SK-N-SH (cell line): Measurements from ENCODE around the gene CDAN1.

Experiments
- EP300 ChIP-seq, 2 experiments: IDR thresholded peaks; 2 replicates each; pipeline versions ENCODE4 v1.4.0 to v1.6.1; 2012; ENCODE audit warnings: borderline replicate concordance in 1 of 2, low read depth in 1 of 2, low read length in 1 of 2
- EZH2phosphoT487 ChIP-seq: fragments of 200-600 bp; sonication (generic); IDR thresholded peaks from 2 replicates; pipeline ENCODE4 v1.6.1; 2017; ENCODE audit warnings: low read depth, mixed run types, mild to moderate bottlenecking, antibody characterized with exemption, moderate library complexity, borderline replicate concordance
- FOXM1 ChIP-seq: IDR thresholded peaks from 2 replicates; pipeline ENCODE4 v1.4.0; 2012; ENCODE audit warnings: low read depth, mild to moderate bottlenecking
- JUND ChIP-seq: IDR thresholded peaks from 2 replicates; pipeline ENCODE4 v1.4.0; 2012
- MAX ChIP-seq: IDR thresholded peaks from 2 replicates; pipeline ENCODE4 v1.4.0; 2012; ENCODE audit warnings: low read depth
- MXI1 ChIP-seq: IDR thresholded peaks from 2 replicates; pipeline ENCODE4 v1.6.1; 2012; ENCODE audit warnings: mild to moderate bottlenecking, low read depth, low read length, improper control_type of control experiment
- POLR2AphosphoS5 ChIP-seq: IDR thresholded peaks from 2 replicates; pipeline ENCODE4 v1.6.1; 2012; ENCODE audit warnings: low read depth, low read length
- RAD21 ChIP-seq: IDR thresholded peaks from 2 replicates; pipeline ENCODE4 v1.6.1; 2012; ENCODE audit warnings: mild to moderate bottlenecking, low read length
- RCOR1 ChIP-seq: fragments of 150-350 bp; IDR thresholded peaks from 2 replicates; pipeline ENCODE4 v1.6.1; 2017; ENCODE audit warnings: antibody characterized with exemption, low read length
- REST ChIP-seq: IDR thresholded peaks from 2 replicates; pipeline ENCODE4 v1.6.1; 2012; ENCODE audit warnings: mild to moderate bottlenecking, low read depth, low read length, moderate library complexity
- RFX5 ChIP-seq: IDR thresholded peaks from 2 replicates; pipeline ENCODE4 v1.6.1; 2012; ENCODE audit warnings: mild to moderate bottlenecking, improper control_type of control experiment, low read length
- SMC3 ChIP-seq: IDR thresholded peaks from 2 replicates; pipeline ENCODE4 v1.6.1; 2012; ENCODE audit warnings: low read depth, low read length, improper control_type of control experiment
- TF ChIP-seq, protein P1 (sequence below): fragments of 200-600 bp; sonication (generic); IDR thresholded peaks from 2 replicates; pipeline ENCODE4 v1.6.1; 2017; ENCODE audit warnings: antibody characterized with exemption, mild to moderate bottlenecking, moderate library complexity
- TF ChIP-seq, protein P2 (sequence below): fragments of 150-350 bp; IDR thresholded peaks from 2 replicates; pipeline ENCODE4 v1.6.1; 2017; ENCODE audit warnings: antibody characterized with exemption, low read length, low read depth, borderline replicate concordance

DNA sequence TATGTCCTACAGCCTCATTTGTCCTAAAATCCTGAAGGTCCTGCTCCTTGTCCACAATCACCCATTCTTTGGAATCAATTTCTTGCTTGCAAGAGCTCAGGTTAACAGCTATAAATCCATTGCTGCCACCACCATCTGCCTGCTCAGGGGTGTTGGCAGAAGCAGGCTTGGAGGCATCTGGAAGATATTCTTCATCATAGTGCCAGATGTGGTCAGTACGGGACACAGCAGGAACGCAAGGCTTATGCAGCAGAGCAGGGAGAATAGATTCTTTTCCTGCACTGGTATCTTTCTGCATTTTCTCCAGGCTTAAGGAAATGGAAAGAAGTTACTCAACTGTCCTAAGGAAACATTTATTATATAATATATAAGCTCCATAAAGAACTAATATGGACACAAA lies 38.5 kb upstream of the CDAN1 start:
- TF ChIP-seq MXI1: no peak
- TF ChIP-seq REST: no peak
- TF ChIP-seq, protein P1, sequence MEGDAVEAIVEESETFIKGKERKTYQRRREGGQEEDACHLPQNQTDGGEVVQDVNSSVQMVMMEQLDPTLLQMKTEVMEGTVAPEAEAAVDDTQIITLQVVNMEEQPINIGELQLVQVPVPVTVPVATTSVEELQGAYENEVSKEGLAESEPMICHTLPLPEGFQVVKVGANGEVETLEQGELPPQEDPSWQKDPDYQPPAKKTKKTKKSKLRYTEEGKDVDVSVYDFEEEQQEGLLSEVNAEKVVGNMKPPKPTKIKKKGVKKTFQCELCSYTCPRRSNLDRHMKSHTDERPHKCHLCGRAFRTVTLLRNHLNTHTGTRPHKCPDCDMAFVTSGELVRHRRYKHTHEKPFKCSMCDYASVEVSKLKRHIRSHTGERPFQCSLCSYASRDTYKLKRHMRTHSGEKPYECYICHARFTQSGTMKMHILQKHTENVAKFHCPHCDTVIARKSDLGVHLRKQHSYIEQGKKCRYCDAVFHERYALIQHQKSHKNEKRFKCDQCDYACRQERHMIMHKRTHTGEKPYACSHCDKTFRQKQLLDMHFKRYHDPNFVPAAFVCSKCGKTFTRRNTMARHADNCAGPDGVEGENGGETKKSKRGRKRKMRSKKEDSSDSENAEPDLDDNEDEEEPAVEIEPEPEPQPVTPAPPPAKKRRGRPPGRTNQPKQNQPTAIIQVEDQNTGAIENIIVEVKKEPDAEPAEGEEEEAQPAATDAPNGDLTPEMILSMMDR: no peak
- TF ChIP-seq MAX: no peak
- no peak for TF ChIP-seq RAD21
- TF ChIP-seq EP300 (IDR thresholded peaks at IDR 0.05; ENCODE audit: borderline replicate concordance in 1 of 2, low read depth in 1 of 2, low read length in 1 of 2): no peak
- no peak for TF ChIP-seq EZH2phosphoT487
- TF ChIP-seq, protein P2, sequence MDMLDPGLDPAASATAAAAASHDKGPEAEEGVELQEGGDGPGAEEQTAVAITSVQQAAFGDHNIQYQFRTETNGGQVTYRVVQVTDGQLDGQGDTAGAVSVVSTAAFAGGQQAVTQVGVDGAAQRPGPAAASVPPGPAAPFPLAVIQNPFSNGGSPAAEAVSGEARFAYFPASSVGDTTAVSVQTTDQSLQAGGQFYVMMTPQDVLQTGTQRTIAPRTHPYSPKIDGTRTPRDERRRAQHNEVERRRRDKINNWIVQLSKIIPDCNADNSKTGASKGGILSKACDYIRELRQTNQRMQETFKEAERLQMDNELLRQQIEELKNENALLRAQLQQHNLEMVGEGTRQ: no peak
- no peak for TF ChIP-seq RCOR1
- no peak for TF ChIP-seq POLR2AphosphoS5
- no peak for TF ChIP-seq JUND
- no peak for TF ChIP-seq SMC3
- TF ChIP-seq FOXM1: no peak
- no peak for TF ChIP-seq RFX5
